Measurements from ENCODE around the gene CLK4. TPM values are rescaled to one million over a fixed set of nuclear protein-coding genes. Genes with fewer than 3 reads are reported as not detected.

Gene CLK4
- total and polyA plus RNA-seq, 8 donors: 5.7 to 88.3 (median 38.5) TPM

GRCh38 chr5:178561746-178562264, 65.0 kb downstream of the CLK4 start:
- Histone ChIP-seq H3K27ac (no peak overlapping the region), H3K4me3 (no peak overlapping the region), H3K9me3 (no peaks in the 10 kb centered on the region), H3K36me3 (no peaks in the 10 kb centered on the region), H3K4me1 (no peaks in the 10 kb centered on the region), H3K27me3 (peaks cover 0 to 36% (median 4%) of the 10 kb centered on the region in 3 donors)
- WGBS, 5 donors: 74 to 85% (median 80%) methylated on average over 23 of the region's 23 CpGs
- intact Hi-C loops (cut with DNase I; ENCODE audit: low total_unique reads): no loop called here
- TF ChIP-seq EP300 (IDR thresholded peaks at IDR 0.05): no peak
- TF ChIP-seq CTCF (IDR thresholded peaks at IDR 0.05): no peak
- no peak for TF ChIP-seq POLR2A (IDR thresholded peaks at IDR 0.05)
- TF ChIP-seq POLR2AphosphoS5 (IDR thresholded peaks at IDR 0.05): no peak
- DNase-seq: no peak

- WGBS, 5 donors: 76 to 85% (median 79%) methylated on average over 7 of the region's 7 CpGs
- Histone ChIP-seq H3K4me1 (no peaks in the 10 kb centered on the region), H3K27ac (no peak overlapping the region), H3K9me3 (no peaks in the 10 kb centered on the region), H3K36me3 (no peaks in the 10 kb centered on the region), H3K4me3 (no peak overlapping the region), H3K27me3 (peaks cover 0 to 43% (median 4%) of the 10 kb centered on the region in 3 donors)
- intact Hi-C loops (cut with DNase I; ENCODE audit: low total_unique reads): no loop called here
- DNase-seq: no peak
- TF ChIP-seq EP300 (IDR thresholded peaks at IDR 0.05) (no peak), CTCF (IDR thresholded peaks at IDR 0.05) (no peak), POLR2AphosphoS5 (IDR thresholded peaks at IDR 0.05) (no peak), POLR2A (IDR thresholded peaks at IDR 0.05) (no peak)
Observed at GRCh38 chr5:178560911-178561310, 65.9 kb downstream of the CLK4 start.

- TF ChIP-seq CTCF (IDR thresholded peaks at IDR 0.05) (no peak), EP300 (IDR thresholded peaks at IDR 0.05) (no peak), POLR2A (IDR thresholded peaks at IDR 0.05) (no peak), POLR2AphosphoS5 (IDR thresholded peaks at IDR 0.05) (no peak)
- 65 to 82% (median 69%) methylated on average over 10 to 11 of the region's 11 CpGs for WGBS, 5 donors
- DNase-seq: no peak
- Histone ChIP-seq H3K27me3 (peaks cover 0 to 21% (median 0%) of the 10 kb centered on the region in 3 donors), H3K4me3 (no peak overlapping the region), H3K9me3 (no peaks in the 10 kb centered on the region), H3K27ac (no peak overlapping the region), H3K4me1 (no peaks in the 10 kb centered on the region), H3K36me3 (no peaks in the 10 kb centered on the region)
- intact Hi-C loops (cut with DNase I; ENCODE audit: low total_unique reads): no loop called here
Observed at GRCh38 chr5:178557416-178557815, 69.4 kb downstream of the CLK4 start.

GRCh38 chr5:178555771-178556211, 71.1 kb downstream of the CLK4 start:
- Histone ChIP-seq H3K4me3 (no peak overlapping the region), H3K27me3 (peaks cover 0 to 24% (median 0%) of the 10 kb centered on the region in 3 donors), H3K27ac (no peak overlapping the region), H3K36me3 (no peaks in the 10 kb centered on the region), H3K9me3 (no peaks in the 10 kb centered on the region), H3K4me1 (no peaks in the 10 kb centered on the region)
- 67 to 82% (median 71%) methylated on average over 10 to 14 of the region's 14 CpGs for WGBS, 5 donors
- intact Hi-C loops (cut with DNase I; ENCODE audit: low total_unique reads): no loop called here
- TF ChIP-seq POLR2A (IDR thresholded peaks at IDR 0.05) (no peak), CTCF (IDR thresholded peaks at IDR 0.05) (no peak), POLR2AphosphoS5 (IDR thresholded peaks at IDR 0.05) (no peak), EP300 (IDR thresholded peaks at IDR 0.05) (no peak)
- DNase-seq: no peak
